Kidney tubule cell (primary cell): Measurements from ENCODE around the gene CBFA2T2.
A peak's percentile ranks its signal among the peaks of the same experiment; 100 is the strongest.

Experiments used
- DNase-seq: peaks from one replicate; pipeline ENCODE4 v3.0.0-alpha.2; 2018; ENCODE audit warnings: low spot score

CBFA2T2 gene

DNA sequence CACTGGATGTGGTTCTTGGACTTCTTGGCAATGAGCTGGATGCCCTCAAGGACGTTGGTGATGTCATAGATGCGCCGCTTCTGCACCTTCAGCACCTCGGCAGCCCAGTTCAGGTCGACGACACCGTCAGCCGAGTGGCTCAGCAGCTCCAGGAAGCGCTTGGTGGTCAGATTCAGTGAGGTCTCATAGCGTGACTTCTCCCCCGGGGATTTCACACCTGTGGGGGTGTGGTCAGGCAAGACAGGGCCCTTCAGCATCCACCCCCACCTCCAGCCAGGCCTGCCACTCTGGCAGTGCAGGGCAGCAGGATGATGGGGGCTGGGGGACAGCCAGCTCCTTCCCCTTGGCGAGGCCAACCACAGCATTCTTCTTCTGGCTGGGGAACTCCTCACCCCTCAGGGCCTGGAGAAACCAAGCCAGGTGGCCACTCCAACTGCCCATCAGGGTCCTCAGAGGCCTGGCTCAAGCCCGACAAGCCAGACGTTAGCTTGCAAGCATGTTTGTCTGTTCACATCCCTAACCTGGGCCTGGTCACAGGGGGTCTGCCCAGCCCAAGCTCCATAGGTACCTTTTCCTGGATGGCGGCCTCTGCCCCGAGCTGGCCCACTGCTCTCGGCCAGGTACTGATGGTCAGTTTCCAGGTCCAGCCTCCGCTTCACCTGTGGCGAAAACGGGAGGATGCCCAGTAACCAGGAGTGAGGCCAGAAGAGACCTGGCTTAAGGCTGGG is 190.0 kb downstream of the CBFA2T2 start:
- DNase-seq, result no peak

DNA sequence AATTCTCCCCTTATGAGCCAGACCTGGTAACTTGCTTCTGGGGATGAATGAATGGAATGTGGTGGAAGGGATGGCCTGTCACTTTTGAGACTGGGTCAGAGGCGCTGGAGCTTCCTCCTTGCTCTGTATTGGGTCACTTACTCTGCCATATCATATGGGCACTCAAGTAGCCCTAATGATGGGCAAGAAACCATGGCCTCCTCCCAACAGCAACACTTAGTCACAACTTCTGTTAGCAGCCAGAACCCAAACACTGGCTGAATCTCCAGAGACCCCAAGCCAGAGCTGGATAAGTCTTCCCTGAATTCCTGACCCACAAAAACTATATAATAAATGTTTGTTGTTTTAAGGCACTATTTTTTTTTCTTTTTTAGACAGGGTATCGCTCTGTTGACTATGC is 190.8 kb downstream of the CBFA2T2 start:
- no peak for DNase-seq

DNA sequence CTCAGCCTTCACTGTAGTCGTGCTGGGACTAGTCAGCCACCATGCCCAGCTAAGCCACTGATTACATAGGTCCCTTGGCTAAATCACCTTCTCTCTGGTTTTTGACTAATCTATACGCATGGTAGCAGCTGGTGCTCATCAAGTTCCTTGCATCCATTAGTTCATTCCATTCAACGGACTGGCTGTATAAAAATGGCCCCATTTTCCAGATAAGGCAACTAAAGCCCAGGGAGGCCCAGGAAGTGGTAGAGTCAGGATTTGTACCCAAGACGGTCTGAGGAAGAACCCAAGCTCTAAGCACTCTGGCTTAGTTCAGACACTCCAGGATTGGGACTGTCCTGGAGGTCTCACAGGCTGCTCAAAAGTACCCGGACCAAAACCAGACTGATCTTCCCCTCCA is 191.4 kb downstream of the CBFA2T2 start:
- no peak for DNase-seq

DNA sequence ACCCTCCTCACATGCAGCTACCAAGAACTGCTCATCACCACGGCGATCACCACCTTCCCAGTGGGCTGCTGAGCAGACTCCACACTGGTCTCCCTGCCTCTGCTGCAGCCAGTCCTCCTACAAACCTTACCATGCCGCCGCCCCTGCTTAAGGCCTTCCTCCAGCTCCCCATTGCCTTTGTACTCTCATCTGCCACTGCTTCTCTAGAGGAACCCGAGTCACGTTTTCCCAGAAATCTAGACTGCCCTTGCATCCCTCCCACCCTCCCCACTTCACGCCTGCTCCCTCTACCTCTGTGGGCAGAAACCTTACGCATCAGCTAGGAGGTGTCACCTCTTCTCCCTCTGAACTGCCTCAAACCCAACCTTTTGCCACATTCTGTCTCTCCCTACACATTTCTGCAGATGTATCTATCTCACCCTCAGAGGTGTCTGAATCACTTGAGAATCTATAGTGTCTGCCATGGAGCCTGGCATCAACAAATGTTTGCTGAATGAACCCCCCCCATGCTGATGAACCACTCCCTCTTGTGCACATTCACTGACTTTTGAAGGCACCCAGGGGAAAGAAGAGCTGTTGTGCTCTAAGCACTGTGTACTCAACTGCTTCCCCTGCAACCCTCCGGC is 191.9 kb downstream of the CBFA2T2 start:
- no peak for DNase-seq

GRCh38 chr20:33684533-33685327 is 194.8 kb downstream of the CBFA2T2 start:
- DNase-seq, result no peak

GRCh38 chr20:33685328-33686099 is 195.6 kb downstream of the CBFA2T2 start:
- DNase-seq, result peak; percentile 36

DNA sequence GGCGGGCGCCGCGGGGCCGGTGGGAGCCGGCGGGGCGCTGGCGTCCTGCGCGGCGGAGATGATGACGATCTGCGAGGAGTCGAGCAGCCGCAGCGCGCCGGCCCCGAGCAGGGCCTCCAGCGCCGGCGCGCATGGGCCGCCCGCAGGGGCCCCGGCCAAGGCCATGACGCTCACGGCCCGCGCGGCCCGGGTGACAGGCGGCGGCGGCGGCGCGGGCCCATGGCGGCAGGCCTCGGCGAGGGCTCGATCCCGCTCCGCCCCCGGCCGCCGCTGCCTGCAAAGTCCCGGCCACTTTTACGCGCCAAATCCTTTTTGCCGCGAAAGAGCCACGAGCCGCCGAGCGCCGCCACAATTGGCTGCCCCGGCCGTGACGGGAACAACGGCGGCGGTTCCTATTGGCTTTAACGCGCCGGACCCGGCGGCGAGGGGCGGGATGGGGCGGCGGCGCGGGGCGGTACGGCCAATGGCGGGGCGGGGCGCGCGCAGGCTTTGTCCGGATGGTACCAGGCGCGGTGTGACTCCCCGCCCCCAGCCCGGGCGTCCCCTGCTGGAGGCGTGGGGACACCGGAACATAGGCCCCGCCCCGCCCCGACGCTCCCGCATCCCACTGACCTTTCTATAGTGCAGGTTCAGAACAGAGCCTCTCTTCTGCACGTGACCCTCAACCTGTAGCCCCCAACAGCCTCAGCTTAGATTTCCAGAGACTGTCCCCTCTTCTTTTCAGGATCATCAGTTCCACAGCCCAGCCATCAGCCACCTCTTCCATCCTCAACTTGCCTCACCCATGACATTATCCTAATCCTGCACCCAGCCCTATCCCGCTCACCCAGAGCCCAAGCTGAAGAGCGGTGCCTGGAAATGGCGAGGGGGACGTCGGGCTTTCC is 196.4 kb downstream of the CBFA2T2 start, which contains the start of gene E2F1:
Gene E2F1, minus strand, starts transcription at position 286 of the 884 bp plus-strand sequence. Its CDS starts 121 bp downstream, at position 165.
- peak; percentile 94 for DNase-seq

DNA sequence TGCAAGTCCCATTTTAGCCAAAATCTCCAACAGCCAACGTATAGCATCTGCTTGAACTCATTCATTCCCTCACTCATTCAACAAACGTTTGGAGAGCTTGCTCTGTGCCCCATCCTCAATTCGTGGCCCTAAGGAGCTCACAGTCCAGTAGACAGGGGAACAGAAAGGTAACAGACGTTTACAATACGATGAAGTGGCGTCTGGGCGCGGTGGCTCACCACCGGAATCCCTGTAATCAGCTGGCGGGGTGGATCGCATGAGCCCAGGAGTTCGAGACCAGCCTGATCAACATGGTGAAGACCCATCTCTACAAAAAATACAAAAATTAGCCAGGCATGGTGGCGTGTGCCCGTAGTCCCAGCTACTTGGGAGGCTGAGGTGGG is 197.1 kb downstream of the CBFA2T2 start:
- DNase-seq, result no peak

GRCh38 chr20:33687370-33687915 is 197.5 kb downstream of the CBFA2T2 start:
- no peak for DNase-seq

DNA sequence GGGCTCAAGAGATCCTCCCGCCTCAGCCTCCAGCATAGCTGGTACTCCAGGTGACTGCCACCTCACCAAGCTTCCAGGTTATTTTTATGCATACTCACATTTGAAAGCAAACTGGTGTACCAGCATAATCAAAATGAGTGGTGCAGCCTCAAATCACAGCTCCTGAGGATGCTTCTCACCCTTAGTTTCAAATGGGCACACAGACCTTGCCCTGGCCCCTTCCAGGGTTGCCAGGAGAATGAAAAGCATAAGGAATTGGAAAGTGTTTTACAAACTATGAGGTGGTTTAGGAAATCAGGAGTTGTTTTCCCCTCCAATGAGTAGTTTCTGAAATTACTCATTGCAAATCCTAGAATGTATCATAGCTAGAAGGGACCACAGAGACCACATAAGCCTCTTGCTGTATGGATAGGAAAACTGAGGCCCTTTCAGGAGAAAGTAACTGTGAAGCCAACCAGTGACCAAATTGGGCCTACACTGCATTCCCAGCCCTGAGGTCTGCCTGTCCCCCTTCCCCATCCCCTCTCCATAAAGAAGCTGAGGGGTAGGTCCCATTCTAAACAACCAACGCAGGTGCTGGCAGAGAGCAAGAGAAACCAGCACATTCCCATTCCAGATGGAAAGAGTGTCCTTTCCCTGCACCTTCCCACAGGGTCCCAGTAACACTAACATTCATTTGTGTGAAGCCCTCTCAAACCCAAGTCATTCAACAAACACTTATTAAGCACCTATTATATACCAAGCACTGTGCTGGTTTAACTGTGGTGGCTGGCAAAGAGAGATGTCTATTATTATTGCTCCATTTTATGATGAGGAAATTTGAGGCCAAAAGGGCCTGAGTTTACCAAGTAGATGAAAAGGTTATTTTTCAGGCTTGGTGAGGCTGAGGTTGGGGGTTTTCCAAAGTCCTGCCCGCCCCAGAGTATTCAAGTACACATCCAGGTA is 198.4 kb downstream of the CBFA2T2 start:
- DNase-seq, result no peak

- DNase-seq, result no peak
Measured at GRCh38 chr20:33688938-33689424, 199.1 kb downstream of the CBFA2T2 start.

GRCh38 chr20:33689493-33689892 is 199.6 kb downstream of the CBFA2T2 start:
- no peak for DNase-seq

GRCh38 chr20:33689973-33690372 is 200.1 kb downstream of the CBFA2T2 start:
- no peak for DNase-seq

- DNase-seq, result no peak
Measured at GRCh38 chr20:33693289-33693688, 203.4 kb downstream of the CBFA2T2 start.

- no peak for DNase-seq
Measured at GRCh38 chr20:33693741-33694638, 204.1 kb downstream of the CBFA2T2 start.

GRCh38 chr20:33694639-33695012 is 204.7 kb downstream of the CBFA2T2 start:
- no peak for DNase-seq

- no peak for DNase-seq
Measured at GRCh38 chr20:33696448-33696847, 206.6 kb downstream of the CBFA2T2 start.

DNA sequence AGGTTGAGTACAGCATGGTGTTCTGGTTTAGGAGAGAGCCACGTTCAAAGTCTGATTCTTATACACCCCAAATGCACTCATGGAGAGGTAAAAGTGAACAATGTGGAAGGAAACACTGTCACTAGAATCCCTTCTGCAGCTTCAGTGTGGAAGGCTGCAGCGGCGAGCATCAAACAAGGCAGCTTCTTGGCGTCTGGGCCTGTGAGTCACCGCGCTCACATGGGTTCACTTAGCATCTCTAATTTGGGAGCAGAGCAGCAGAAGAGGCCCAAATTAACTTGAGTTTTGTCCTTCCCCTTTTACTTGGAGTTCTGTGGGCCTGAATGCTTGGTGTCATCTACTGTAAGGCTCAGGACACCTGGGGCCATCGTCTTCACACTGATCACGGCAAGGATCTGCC is 207.2 kb downstream of the CBFA2T2 start:
- DNase-seq, result no peak
